ENCODE measurements around the gene BMPR2.

Gene BMPR2

DNA sequence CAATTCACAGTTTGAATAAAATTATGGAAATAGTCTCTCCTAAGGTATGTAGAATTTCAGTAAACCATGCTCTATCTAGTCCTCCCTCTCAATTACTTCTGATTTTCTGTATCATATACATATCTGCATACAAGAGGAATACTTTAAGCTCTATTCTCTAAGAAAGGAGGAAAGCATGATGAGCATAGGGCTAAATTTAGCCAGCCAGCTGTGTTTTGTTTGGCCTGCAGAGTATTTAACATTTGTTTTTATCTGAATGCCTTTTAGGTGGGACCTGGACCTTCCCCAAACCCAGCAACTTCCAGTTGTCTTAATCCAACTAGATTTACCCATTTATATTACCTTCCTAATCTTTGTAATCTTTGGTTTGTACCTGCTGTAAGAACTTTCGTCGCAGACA lies 216.4 kb downstream of the BMPR2 start:
- no peak for DNase-seq (ENCODE audit: low read depth, low spot score)

DNA sequence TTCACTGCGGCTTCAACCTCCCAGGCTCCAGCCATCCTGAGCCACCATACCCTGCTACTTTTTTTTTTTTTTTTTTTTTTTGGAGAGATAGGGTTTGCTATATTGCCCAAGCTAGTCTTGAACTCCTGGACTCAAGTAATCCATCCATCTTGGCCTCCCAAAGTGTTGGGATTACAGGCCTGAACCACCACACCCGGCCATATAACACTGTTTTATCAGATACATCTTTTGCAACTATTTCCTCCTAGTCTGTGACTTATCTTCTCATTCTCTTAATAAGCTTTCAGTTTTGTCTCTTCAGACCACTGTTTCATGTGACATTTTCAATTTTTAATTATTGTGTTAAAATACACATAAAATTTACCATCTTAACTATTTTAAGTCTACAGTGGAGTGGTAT lies 223.0 kb downstream of the BMPR2 start:
- no peak for DNase-seq (ENCODE audit: low read depth, low spot score)

DNA sequence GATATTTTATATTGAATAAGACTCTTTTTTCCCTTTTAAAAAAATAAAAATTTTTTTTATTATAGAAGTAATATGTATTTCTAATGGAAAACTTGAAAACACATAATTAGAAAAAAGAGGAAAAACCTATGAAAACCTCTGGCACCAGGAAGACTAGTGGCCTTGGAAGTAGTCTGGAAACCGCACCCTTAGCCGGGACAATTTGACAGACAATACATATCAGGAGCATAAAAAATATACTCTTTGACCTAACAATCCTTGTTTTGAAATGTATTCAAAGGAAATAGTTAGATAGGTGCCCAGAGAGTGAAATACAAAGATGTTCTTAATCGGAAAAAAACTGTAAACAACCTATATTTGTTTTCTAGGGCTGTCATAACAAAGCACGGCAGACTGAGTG lies 223.8 kb downstream of the BMPR2 start:
- no peak for DNase-seq (ENCODE audit: low read depth, low spot score)

DNA sequence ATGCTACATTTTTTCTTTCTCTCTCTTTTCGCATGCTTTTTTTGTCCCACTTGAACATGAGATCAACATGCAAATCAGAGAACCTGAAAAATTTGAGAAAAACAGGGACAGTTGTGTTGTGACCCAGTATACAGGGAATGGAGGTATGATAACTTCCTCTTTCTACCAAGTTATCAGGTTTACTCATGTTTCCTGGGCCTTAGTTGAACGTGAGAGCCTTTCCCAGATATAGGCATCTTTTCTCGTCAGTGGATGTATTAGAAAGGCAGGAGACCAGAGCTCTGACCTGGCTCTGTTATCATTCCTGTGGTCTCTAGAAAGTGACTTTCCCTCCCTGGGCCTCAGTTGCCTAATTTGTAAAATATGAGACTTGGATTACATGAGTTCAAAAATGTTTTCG lies 228.6 kb downstream of the BMPR2 start:
- no peak for DNase-seq (ENCODE audit: low read depth, low spot score)

DNA sequence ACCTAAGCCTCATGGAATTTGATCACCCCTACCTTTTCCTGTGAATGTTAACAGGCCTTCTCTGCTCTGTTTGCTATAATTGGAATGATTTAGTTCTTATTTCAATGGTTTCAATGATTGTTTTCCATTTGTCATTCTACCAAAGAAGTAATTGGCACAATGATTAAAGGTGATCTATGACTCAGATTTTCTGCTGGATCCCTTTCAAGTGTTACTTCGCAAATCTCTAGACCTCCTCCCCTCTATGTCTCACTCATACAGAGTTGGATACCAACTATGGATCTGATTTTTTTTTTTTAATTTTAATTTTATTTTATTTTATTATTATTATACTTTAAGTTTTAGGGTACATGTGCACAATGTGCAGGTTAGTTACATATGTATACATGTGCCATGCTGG lies 229.0 kb downstream of the BMPR2 start:
- DNase-seq (ENCODE audit: low read depth, low spot score), result no peak

DNA sequence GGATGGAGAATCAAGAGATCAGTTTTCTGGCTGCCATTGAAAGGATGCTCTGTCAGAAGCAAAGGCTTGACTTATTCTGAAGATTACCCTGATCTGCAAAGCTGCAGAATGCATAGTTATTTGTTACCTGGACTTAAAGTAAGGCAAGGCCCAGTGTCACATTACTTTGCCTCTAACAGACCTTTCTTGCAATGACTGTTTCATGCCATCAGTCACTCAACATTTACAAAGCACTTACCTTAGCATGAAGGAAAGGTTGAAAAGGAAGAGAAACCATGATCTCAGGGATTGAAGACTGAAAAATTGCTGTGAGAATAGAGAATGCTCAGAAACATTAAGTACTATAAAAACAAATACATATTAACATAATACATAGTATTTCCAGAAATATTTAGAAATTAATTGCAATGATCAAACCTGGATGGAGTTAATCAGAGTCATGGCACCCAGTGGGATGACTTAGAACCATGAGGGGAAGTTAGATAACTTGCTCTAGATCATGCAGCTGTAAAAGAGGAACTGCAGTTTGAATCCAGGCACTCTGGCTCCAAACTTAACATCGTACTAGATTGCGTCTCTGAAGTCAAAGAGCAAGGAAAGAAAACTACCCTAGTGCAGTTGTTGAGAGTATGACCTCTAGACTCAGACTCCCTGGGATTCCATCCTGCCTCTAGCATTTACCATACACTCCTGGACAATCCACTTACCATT lies 232.2 kb downstream of the BMPR2 start:
- no peak for DNase-seq (ENCODE audit: low read depth, low spot score)

DNA sequence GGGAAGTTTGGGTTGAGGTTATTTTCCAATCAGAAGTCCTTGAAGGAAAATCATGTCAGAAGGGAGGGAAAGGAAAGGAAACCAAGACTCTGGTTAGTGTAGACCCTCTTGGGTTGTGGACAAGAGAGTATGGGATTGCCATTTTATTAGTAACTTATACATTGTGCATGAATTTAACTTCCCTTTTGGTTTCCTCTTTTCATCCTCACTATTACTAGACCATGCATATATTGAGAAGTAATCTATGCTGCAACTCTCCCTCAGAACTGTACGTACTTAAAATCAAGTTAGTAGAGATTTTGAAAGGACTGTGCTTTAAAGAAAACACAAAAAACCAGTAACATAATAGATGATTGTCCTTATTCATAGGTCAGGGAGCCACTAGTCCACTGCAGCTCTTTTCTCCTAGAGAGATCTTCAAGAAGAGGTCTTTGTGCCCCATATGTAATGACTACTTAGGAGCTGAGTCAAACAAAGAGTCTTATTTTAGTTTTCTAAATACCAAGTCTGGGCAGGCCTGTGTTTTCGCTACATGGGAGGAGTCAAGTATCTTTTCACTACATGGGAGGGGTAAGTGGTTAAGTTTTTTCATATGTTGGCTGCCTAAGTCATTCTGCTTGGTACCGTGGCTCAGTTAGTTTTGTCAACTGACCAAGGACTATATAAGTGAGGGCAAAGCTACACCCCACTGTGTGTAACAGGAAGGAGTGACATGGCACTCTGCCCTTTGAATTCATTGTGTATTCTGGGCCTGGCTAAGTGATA lies 233.4 kb downstream of the BMPR2 start:
- no peak for DNase-seq (ENCODE audit: low read depth, low spot score)

DNA sequence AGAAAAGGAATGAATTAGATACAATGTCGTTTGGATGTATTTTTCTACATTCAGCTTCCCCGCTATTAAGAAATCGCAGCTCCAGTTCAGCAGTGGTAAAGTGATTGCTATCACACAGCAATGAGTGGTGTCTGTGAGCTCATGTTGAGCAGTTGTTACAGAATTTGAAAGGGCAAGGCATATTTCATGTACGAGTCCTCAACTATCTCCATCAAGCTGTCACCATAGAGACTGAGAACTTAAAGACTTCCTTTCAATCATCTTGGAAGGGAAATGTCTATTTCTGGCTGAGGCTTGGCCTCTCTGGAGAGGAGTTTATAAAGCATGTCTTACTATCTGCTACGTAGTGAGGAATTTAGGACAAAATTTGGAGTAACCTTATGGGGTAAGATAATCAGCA lies 234.3 kb downstream of the BMPR2 start:
- DNase-seq (ENCODE audit: low read depth, low spot score), result no peak

DNA sequence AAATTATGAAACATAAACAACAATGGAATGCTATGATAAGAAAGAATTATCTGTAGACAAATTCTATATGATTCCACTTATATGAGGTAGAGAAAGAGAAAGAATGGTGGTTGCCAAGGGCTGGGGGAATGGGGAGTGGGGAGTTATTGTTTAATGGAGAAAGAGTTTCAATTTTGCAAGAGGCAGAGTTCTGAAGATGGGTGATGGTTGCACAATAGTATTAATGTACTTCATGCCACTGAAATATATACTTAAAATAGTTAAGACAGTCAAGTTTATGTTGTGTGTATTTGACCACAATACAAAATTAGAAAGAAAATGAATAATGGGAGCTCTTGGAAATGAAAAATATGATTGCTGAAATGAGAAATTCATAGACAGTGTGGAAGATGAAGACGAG lies 236.0 kb downstream of the BMPR2 start:
- no peak for DNase-seq (ENCODE audit: low read depth, low spot score)

DNA sequence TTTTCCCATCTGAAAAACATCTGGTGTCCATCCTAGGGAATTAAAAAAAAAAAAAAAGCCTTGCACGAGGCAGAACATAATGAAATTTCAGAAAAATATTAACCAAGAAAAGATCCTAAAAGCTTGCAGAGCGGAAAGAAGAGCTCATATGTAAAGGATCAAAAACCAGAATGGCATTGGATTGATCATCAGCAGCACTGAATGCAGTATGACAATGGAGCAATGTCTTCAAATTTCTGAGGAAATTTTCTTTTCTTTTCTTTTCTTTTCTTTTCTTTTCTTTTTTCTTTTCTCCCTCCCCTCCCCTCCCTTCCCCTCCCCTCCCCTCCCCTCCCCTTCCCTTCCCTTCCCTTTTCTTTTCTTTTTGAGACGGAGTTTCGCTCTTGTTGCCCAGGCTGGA lies 237.4 kb downstream of the BMPR2 start:
- DNase-seq (ENCODE audit: low read depth, low spot score), result no peak

Data from ELF-1 (cell line).